Progenitor cell of endocrine pancreas (in vitro differentiated cells): ENCODE results near the gene KLHL4. TPM values are rescaled to one million over a fixed set of nuclear protein-coding genes. Genes with fewer than 3 reads are reported as not detected.

ENCODE experiments used
- DNase-seq: peaks from one replicate; pipeline ENCODE4 v3.0.0; 2021; ENCODE audit warnings: low spot score; ENCODE audit not compliant: unreplicated experiment
- H3K27ac Mint-ChIP-seq: 2 replicates; pipeline ENCODE4 v1.8.0; 2021; ENCODE audit warnings: mild to moderate bottlenecking, moderate library complexity, mixed read lengths
- H3K27me3 Mint-ChIP-seq: 2 replicates; pipeline ENCODE4 v1.8.0; 2021; ENCODE audit warnings: mixed read lengths
- H3K36me3 Mint-ChIP-seq: 2 replicates; pipeline ENCODE4 v1.8.0; 2022; ENCODE audit warnings: mixed read lengths; ENCODE audit not compliant: insufficient read depth
- H3K4me1 Mint-ChIP-seq: 2 replicates; pipeline ENCODE4 v1.8.0; 2021; ENCODE audit warnings: low read depth, mixed read lengths
- H3K4me3 Mint-ChIP-seq: 2 replicates; pipeline ENCODE4 v1.8.0; 2021; ENCODE audit warnings: low read depth, mild to moderate bottlenecking, moderate library complexity, mixed read lengths
- H3K9me3 Mint-ChIP-seq: 2 replicates; pipeline ENCODE4 v1.8.0; 2021; ENCODE audit warnings: low read depth, mixed read lengths
- CTCF ChIP-seq: fragments of 200-600 bp; sonication (generic); IDR thresholded peaks from one replicate; pipeline ENCODE4 v1.5.0; 2021; ENCODE audit warnings: antibody characterized with exemption, mild to moderate bottlenecking; ENCODE audit not compliant: unreplicated experiment
- total RNA-seq: library from RNA; stranded (reverse); gene quantifications from 2 replicates; pipeline ENCODE4 v1.2.1, GENCODE V29; 2021

KLHL4 gene
- total RNA-seq, 1 donor from 2014 or later = 0.74 TPM

GRCh38 chrX:87706134-87706533 lies 188.5 kb downstream of the KLHL4 start:
- Mint-ChIP-seq H3K36me3 (peaks cover 10% of the 10 kb centered on the region), H3K4me1 (peaks cover 6% of the 10 kb centered on the region), H3K27ac (no peak overlapping the region), H3K4me3 (no peak overlapping the region), H3K9me3 (peaks cover 30% of the 10 kb centered on the region), H3K27me3 (no peaks in the 10 kb centered on the region)
- TF ChIP-seq CTCF = no peak
- no peak for DNase-seq

GRCh38 chrX:87710580-87710979 lies 193.0 kb downstream of the KLHL4 start:
- no peak for DNase-seq
- TF ChIP-seq CTCF = no peak
- no peak overlapping the region for H3K4me3 Mint-ChIP-seq
- H3K9me3 Mint-ChIP-seq = peaks cover 46% of the 10 kb centered on the region
- H3K27ac Mint-ChIP-seq = no peak overlapping the region
- H3K27me3 Mint-ChIP-seq = no peaks in the 10 kb centered on the region
- H3K36me3 Mint-ChIP-seq = peaks cover 10% of the 10 kb centered on the region
- H3K4me1 Mint-ChIP-seq = no peaks in the 10 kb centered on the region
